Activated T-cell treated with anti-CD3 and anti-CD28 coated beads, Interleukin-2, amount 50 U/mL, for 48 hours (primary cell): ENCODE measurements around the gene WWP2.
"Not testable (repeated sequence)": the region's sequence is repeated elsewhere in the genome, so short reads cannot be mapped to it uniquely, and the experiment has no call there.

Experiments used
- DNase-seq, 2 experiments: peaks; one replicate each; pipeline ENCODE4 v3.0.0-alpha.2; 2020

The WWP2 gene

DNA sequence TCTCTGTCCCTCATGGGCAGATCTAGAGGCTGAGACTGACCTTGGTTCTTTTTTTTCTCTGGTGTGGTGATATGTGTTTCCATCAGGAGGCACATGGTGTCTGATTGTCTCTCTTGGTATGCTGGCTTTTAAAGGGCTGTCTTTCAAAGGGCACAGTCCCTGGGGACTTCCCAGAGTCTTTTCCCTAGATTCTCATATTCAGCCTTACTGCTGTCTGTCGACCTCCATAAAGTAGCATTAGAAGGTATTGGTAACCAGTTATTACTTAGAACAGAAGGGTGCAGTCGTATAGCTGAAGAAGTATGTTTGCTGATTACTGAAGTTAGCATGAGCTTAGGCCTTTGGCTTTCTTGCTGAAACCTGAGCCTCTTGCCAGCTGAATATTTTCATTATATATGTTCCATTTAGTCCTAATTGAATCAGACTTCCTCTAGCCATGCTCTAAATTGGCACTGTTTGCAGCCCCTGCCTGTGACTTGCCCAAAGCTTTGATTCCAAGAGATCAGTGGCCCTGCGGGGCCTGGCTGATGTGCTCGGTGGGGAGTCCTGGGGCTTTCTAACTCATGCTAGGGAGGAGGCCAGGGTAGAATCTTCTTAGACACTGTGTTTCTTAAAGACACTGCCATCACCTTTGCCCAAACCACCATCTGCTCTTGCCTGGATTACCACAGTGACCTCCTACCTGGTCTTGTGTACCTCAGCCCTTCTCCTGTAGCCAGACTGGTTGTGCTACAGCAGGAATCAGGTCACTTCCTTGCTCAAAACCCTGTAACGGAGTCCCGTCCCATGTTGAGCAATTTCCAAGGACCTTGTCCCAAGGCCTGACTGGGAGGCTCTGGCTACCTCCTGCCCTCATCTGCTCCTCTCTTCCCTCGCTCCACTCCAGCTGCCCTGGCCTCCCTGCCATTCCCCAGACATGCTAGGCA lies 71.5 kb downstream of the WWP2 start:
- DNase-seq, result no peak

DNA sequence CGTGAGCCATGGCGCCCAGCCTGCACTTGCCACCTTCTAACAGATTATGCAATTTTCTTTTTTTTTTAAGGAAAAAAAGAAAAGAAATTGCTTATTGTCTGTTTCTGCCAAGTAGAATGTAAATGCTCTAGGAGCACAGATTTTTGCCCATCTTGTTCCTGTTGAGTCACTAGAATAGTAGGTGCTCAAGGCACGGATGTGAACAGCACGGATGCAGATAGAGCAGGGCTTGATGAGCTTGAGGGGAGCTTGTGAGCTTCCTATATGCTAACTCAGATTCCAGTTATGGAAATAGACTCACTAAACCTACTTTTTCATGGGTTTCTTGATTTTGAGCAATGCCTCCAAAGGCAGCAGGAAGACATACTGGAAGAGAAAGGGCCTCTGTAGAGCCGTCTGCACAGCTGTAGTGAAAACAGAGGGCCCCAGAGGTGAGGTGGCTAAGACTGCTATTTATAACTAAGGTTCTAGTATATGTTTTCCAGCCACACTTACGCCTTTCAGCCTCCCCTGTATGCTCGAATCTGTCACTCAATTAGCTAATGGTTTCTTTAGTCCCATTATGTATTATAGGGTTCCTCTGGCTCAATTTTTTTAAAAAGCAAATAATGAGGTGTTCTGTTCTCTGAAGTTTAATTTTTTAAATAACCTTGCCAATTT lies 72.8 kb downstream of the WWP2 start:
- no peak for DNase-seq

DNA sequence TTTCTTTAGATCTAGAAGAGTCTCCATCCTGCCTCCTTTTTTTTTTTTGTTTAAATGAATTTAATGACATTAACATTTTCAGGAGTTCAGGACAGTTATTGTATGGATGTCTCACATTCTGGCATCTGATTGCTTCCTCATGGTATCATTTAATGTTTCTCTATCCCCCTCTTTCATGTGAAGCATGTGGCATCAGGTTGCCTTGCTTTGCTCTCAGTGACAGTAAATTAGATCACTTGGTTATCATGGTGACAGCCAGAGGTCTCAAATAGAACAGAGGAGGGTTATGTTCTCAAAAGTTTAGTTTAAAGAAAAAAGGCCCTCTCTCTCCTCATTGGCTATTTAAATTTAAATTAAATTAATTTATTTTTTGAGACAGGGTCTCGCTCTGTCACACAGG lies 74.1 kb downstream of the WWP2 start:
- no peak for DNase-seq

DNA sequence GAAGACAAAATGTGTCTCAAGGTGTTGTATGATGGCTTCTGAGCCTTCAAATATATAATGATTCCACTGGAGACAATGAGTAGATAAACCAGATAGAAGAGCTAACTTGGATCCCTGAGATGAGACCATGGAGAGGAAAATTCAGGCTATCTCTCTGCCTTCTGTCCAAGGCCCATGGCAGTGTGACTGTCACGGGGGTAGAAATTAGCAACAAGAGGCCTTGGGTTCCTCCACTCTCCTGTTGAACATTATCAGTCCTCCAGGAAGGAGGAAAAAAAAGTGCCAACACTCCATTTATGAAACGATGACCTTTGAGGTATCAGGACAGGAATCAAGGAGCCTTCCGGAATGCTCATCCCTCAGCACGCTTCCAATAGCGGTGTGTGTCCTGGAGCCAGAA lies 75.2 kb downstream of the WWP2 start:
- DNase-seq, result no peak

DNA sequence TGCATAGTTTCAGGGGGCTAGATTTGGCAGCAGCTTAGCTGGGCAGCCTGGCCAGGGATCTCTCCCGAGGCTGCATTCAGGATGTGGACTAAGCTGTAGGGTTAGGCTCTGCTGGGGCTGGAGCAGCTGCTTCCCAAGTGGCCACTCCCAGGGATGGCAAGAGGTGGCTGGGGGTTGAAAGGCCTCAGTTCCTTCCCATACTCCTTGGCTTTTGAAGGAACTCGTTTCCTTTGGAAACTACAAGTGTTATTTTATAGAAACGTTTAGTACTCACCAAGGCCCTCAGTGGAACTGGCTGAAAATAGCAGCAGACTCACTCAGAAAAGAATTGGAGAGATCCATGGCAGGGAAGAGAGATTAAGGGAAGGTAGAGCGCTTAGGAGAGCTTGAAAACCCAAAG lies 76.4 kb downstream of the WWP2 start:
- no peak for DNase-seq

DNA sequence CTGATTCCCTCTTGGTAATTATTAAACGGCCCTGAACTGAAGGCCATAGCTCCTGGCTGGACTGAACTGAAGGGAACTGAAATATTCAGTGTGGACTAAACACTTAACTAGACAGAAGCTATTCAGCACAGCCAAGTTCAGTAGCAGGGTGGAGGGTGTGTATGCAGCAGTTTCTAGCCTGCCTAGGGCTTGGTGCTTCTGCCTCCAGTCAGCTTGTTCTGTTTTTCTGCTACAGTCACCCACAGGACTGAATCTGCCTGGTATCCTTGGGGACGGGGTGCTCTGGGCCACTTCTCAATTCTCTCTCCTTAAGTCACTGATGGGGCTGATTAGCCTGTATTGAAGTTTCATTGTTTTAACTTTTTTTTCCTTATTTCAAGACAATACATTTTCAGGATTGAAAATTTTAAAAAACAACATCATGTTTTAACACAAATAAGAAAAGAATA lies 77.1 kb downstream of the WWP2 start:
- DNase-seq, result no peak

DNA sequence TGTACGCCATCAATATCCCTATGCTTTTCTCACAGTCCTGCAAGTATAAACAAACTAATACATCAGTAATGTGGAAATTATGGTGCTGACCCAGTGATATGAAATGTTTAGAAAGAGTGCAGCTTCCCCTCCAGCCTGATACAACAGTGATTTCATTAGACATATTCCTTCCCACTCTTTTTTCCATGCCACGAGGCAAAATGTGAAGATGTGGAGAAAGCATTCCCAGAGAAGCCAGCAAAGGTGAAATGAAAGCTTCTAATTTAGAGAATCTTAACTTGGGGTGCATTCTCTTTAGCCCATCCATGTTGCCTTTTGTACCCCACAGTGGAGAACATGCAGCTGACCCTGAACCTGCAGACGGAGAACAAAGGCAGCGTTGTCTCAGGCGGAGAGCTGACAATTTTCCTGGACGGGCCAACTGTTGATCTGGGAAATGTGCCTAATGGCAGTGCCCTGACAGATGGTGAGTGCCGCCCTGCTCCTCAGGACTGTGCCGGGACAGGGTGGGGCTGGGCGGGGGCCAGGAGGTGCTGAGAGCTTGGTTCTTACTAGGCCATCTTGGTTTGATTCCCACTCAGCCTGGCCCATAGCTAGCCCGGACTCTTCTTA lies 77.8 kb downstream of the WWP2 start:
- no peak for DNase-seq

DNA sequence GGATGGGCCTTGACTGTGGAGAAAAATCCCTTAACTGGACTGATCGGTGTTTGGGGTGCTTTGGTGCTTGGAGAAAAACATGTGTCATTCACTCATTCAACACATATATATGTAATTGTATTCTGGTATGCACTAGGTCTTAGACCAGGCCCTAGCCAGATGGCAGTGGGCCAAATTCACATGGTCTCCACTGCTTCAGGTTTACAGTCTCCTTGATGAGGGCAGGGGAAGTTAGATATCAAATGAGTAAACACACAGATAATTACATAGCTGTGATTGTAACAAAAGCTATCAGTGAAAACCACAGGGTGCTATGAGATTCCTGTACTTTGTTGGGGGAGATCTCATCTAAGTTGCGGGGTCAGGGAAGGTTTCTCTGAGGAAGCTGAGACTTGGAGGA lies 78.8 kb downstream of the WWP2 start:
- DNase-seq, result no peak

DNA sequence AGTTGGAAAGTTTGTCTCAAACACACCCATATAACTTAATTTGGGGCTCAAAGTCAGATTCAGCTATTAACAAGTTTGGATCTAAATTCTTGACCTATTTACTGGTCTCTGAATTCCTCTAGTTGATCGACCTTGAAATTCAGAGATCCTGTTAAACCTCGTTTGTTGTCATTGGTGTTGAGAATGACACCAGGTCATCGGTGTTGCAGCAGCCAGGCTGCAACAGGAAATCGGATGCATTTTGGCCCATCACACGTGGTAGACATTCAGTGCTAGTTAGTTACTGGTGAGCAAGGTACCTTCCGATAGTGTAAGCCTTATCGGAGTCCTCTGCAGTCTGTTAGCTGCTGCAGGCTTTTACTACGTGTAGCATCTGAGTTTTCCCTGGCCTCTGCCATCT lies 82.3 kb downstream of the WWP2 start:
- DNase-seq, result no peak

DNA sequence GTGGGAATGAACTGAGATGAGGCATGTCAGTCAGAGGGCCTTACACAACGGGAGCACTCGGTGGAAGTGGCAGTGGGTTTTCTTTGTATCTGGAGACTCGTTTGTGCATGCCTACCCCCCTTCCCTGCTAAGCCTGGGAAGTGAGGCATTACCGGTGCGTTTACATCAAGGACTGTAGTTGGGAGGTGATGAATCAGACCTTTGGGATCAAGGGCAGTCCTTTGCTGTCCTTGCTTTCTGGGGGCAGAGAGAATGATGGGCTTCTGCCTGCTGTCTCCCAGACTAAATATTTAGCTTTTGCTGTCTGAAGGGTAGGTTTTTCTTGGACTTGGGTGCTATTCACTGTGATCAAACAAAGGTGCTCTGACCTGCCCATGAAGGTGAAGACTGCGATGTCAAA lies 83.0 kb downstream of the WWP2 start:
- DNase-seq, result no peak

DNA sequence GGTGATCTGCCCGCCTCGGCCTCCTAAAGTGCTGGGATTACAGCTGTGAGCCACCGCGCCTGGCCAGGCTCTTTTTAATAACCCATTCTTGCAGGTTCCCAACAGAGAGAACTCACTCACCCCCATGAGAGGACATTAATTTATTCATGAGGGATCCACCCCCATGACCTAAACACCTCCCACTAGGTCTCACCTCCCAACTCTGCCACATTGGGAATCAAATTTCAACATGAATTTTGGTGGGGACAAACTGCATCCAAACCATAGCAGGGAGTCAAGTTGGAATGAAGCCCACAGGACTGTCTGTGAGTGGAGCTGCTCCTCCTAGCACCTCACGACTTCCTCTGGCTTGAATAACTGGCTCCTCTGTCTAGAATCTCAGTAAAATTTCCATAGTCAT lies 85.5 kb downstream of the WWP2 start:
- no peak for DNase-seq

DNA sequence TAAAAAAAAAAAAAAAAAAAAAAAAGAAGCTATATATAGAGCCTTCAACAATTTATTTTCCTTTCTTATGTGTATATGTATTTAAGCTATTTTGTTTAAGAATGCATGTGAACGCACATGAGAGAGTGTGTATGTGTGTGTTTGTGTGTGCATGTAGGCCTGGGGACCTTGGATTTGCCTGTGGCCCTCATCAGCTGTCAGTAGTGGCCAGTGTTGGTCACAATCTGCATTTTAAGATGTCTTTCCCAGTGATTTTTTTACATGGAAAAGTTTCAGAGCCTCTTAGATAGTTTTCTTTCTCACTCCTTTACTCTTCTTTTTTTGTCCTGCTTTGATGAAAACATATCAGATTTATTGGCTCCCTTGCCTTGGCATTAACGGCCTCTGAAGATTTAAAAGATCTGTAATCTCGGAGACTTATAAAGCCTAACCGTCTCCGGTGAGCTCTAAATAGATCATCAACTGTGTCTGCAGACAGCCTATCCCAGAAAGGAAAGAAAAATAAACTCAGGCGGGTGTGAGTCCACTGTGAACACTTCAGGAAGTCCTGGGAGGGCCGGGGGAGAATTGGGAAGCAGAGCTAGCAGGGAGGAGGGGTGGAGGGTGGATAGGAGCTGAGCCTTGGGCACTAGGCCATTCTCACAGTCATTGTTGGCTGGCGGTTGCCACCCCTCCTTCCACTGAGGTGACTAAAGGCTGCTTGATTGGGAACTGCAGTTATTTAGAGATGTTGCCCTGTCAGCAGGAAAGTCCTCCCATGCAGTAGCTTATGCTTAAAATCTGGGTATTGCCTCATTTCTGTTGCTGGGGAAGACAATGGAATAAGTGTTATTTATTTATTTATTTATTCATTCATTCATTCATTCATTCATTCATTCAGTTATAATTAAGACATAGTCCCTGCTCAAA lies 86.8 kb downstream of the WWP2 start:
- no peak for DNase-seq

DNA sequence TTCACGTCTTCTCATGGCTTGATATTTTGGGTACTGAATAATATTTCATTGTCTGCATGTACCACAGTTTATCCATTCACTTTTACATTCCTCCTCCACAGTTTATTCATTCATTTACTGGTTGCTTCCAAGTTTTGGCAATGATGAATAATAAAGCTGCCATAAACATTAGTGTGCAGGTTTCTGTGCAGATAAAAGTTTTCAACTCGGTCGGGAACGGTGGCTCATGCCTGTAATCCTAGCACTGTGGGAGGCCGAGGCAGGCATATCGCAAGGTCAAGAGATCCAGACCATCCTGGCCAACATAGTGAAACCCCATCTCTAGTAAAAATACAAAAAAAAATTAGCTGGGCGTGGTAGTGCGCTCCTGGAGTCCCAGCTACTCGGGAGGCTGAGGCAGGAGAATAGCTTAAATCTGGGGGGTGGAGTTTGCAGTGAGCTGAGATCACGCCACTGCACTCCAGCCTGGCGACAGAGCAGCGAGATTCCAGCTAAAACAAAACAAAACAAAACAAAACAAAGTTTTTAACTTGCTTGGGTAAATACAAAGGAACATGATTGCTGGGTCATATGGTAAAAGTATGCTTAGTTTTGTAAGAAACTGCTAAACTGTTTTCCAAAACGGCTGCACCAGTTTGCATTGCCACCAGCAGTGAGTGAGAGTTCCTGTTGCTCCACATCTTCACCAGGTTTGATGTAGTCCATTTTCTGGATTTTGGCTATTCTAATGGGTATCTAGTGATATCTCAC lies 89.5 kb downstream of the WWP2 start:
- DNase-seq, result no peak

DNA sequence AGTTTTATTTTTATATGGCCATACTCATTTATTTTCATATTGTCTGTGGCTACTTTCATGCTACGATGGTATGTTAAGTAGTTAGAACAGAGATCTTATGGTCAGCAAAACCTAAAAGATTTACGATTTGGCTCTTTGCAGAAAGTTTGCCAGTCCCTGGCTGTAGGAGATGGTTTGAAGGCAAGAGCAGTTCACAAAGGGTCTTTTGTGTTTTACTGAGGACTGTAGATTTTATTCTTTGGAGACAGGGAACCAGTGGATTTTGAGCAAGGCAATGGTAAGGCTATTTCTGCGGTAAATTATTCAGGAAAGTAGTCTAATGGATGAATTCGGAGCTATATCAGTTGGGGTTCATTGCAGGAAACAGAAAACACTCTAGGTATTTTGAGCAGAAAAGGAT lies 90.7 kb downstream of the WWP2 start:
- DNase-seq, result no peak

DNA sequence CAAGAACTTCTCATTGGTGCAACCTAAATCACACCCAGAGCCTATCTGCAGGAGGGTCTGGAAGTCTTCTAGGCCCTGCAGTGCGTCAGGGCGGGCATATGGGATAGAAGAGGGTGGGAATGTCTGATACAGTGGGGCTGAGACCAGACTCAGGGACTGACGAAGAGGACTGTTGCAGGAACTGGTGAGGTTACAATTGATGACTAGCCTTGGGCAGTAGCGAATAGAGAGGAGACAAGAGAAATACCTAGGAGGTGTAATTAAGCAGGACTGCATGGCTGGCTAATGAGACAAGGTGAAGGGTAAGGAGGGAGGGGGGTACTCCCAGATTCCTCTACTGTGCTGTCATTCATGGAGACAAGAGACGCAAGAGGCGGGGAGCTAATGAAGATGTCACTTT lies 91.3 kb downstream of the WWP2 start:
- DNase-seq, result no peak

DNA sequence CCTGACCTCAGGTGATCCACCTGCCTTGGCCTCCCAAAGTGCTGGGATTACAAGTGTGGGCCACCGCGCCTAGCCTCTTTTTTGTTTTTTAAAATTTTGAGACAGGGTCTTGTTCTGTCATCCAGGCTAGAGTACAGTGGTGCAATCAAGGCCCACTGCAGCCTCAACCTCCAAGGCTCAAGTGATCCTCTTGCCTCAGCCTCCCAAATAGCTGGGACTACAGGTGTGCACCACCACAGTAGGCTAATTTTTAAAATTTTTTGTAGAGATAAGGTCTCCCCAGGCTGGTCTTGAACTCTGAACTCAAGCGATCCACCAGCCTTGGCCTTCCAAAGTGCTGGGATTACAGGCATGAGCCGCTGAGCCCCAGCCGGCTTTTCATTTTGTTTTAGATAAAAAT lies 92.6 kb downstream of the WWP2 start:
- not testable (repeated sequence) for DNase-seq

DNA sequence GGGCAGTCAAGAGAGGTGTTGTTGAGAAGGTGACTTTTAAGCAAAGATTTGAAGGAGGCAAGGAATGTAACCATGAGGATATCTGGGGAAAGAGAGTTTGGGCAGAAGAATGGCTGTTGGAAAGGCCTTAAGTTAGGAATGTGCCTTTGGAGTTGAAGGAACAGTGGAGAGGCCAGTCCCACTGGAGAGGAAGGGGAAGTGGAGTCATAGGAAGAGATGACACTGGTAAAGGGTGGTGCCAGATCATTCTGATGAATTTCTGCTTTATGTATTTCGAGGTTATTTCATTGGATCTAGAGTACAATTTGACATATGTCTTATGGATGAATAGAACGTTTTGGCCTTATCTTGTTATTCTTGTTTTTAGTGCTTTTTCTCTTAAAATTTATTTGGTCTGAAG lies 93.5 kb downstream of the WWP2 start:
- no peak for DNase-seq

DNA sequence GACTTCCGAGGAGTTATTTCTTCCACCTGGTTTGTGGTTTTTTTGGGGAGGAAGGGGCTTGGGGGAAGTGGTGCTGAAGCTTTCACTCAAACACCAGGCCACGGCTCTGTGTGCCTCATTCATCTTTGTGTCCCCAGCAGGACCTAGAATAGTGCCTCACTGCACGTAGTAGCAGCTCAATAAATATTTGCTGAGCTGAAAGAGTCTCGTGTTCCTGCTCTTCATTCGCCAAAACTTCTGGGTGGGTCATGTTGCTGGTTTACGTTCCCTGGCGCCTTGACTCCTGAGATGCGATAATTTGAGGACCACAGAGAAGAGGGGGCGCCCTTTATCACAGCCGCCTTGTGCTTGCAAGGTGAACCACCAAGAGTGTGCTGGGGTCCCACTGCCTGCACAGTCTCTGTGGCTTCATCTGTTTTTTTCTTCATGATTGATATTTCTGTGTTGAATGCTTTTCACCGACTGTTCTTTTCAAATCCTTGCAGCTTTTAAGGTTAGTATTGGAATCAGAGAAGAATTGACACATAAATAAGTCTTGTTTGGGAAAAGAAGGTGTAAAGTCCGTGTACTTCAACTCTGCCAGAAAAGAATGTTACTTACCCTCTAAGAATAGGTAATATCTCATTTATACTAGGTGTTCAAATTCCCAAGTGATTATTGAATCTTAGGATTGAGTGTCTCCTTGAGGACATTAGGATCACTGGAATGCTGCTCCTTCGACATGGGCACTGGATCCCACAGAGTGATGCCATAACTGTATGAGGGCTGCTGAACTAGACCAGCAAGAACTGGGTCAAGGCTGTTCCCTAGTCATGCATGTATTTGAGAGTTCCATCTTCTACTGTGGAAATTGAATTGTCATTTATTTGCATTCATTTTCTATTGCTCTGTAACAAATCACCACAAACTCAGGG lies 96.3 kb downstream of the WWP2 start:
- no peak for DNase-seq

DNA sequence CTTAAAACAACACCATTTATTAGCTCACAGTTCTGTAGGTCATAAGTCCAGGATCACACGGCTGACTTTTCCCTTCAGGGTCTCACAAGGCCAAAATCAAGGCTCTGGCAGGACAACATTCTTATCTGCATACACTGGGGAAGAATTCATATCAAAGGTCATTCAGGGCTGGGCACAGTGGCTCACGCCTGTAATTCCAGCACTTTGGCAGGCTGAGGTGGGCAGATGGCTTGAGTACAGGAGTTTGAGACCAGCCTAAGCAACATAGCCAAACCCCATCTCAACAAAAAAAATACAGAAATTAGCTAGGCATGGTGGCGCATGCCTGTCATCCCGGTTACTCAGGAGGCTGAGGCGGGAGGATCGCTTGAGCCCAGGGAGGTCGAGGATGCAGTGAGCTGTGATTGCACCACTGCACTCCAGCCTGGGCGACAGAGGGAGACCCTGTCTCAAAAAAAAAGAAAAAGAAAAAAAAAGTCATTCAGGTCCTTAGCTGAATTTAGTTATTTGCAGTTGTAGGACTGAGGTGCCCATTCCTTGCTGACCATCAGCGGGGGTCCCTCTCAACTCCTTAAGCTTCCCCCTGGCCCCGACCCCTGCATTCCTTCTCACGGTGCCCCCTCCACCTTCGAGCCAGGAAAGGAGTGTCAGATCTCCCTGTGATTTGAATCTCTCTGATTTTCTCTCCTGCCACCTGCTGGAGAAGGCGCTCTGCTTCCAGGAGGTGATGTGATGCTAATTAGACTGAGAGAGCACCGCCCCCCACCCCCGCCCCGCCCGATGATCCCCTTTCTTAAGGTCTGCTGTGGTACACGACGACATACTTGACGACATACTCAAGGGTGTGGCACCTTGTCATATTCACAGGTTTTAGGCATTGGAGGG lies 97.2 kb downstream of the WWP2 start:
- peak; percentile 22 to 30 for DNase-seq
